ENCODE results near the gene UBE2I. TPM values are rescaled to one million over a fixed set of nuclear protein-coding genes. Genes with fewer than 3 reads are reported as not detected.

The UBE2I gene
- total RNA-seq, 1 experiment from 2014 or later, result 361 TPM

DNA sequence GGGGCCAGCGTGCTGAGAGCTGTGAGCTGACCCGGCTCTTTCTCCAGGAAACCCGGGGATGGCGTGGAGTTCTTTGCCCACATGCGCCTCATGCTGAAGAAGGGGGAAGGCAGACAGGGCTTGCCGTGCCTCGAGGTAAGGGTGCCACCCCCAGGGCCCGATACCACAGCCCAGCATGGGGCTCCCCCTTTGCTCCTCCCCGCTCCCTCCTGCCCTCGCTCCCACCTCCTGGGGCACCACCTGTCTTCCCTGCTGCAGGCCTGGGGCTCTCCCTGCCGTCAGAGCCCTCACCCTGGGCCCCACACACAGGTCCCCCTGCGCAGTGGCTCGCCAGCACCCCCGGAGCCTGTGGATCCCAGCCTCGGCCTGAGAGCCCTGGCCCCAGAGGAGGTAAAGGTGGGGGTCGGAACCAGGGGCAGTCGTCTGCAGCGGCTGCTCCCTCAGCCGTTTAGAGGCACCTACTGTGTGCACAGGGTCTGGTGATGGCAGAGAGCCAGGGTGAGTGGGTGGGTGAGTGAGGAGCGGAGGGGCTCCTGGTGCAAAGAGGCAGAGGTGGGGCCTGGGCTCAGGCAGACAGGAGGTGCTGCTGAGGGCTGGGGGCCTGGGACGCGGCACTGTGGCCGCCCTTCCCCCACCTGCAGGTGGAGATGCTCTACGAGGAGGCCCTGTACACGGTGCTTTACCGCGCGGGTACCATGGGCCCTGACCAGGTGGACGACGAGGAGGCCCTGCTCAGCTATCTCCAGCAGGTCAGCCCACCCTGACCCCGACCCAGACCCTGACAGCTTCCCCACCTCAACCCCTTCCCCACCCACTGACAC is 29.6 kb downstream of the UBE2I start:
- intact Hi-C loops (cut with micrococcal nuclease; ENCODE audit: unreplicated experiment), result no loop called here
- H3K4me3 ChIP-seq (ENCODE audit: low read depth, low read length, poor library complexity, severe bottlenecking), result no peak overlapping the region
- BruUV-seq (replicated peaks), result no TSS peak
- ChIA-PET POLR2A (ENCODE audit: low non-redundant PET) (no interaction called here), CTCF (no interaction called here)
- no peak overlapping the region for H3K27ac ChIP-seq (ENCODE audit: low read depth, low read length, poor library complexity, severe bottlenecking)
- H3K36me3 ChIP-seq (ENCODE audit: insufficient read depth, low read length, poor library complexity, severe bottlenecking), result no peaks in the 10 kb centered on the region
- peaks cover 17% of the 10 kb centered on the region for H3K4me1 ChIP-seq (ENCODE audit: insufficient read depth, low read length, poor library complexity, severe bottlenecking)
- DNase-seq (ENCODE audit: low spot score), result no peak
- TF ChIP-seq EZH2 (IDR thresholded peaks at IDR 0.05; ENCODE audit: borderline replicate concordance, low read depth, low read length, poor library complexity, severe bottlenecking) (no peak), CTCF (conservative IDR thresholded peaks at IDR 0.05; ENCODE audit: low read depth, low read length) (no peak)
- H3K9me3 ChIP-seq (ENCODE audit: low read depth, low read length, poor library complexity, severe bottlenecking), result no peaks in the 10 kb centered on the region
- peaks cover 27% of the 10 kb centered on the region for H3K27me3 ChIP-seq (replicated peaks; ENCODE audit: insufficient read depth, low read depth, low read length, poor library complexity)

DNA sequence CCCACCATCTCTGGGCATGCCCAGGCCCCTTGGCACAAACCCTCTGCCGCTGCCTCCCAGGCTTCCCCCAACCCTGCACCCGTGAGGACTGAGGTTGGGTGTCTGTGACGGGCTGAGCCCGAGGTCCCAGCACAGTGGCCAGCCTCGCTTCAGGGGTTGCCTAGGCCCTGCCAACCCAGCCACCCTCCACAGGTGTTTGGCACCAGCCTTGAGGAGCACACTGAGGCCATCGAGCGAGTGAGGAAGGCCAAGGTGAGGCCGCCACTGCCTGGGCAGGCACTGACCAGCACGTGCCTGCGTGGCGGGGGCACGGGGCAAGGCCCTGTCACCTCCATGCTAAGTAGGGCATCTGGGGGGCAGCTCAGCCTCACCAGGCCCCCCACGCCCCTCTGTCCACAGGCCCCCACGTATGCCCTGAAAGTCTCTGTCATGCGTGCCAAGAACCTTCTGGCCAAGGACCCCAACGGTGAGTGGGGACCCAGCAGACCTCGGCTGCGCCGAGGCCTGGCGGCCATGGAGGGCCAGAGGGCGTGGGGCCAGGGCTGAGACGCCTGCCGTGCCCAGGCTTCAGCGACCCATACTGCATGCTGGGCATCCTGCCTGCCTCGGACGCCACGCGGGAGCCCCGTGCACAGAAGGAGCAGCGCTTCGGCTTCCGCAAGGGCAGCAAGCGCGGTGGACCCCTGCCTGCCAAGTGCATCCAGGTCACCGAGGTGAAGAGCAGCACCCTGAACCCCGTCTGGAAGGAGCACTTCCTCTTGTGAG is 31.5 kb downstream of the UBE2I start:
- peaks cover 9% of the 10 kb centered on the region for H3K27me3 ChIP-seq (replicated peaks; ENCODE audit: insufficient read depth, low read depth, low read length, poor library complexity)
- no peaks in the 10 kb centered on the region for H3K9me3 ChIP-seq (ENCODE audit: low read depth, low read length, poor library complexity, severe bottlenecking)
- H3K36me3 ChIP-seq (ENCODE audit: insufficient read depth, low read length, poor library complexity, severe bottlenecking), result no peaks in the 10 kb centered on the region
- no peak overlapping the region for H3K4me3 ChIP-seq (ENCODE audit: low read depth, low read length, poor library complexity, severe bottlenecking)
- H3K4me1 ChIP-seq (ENCODE audit: insufficient read depth, low read length, poor library complexity, severe bottlenecking), result peaks cover 11% of the 10 kb centered on the region
- no TSS peak for BruUV-seq (replicated peaks)
- ChIA-PET POLR2A (ENCODE audit: low non-redundant PET) (no interaction called here), CTCF (no interaction called here)
- TF ChIP-seq CTCF (conservative IDR thresholded peaks at IDR 0.05; ENCODE audit: low read depth, low read length), result no peak
- TF ChIP-seq EZH2 (IDR thresholded peaks at IDR 0.05; ENCODE audit: borderline replicate concordance, low read depth, low read length, poor library complexity, severe bottlenecking), result no peak
- no peak for DNase-seq (ENCODE audit: low spot score)
- H3K27ac ChIP-seq (ENCODE audit: low read depth, low read length, poor library complexity, severe bottlenecking), result no peak overlapping the region
- intact Hi-C loops (cut with micrococcal nuclease; ENCODE audit: unreplicated experiment), result no loop called here

GRCh38 chr16:1341495-1342420 is 32.3 kb downstream of the UBE2I start:
- Histone ChIP-seq H3K4me3 (ENCODE audit: low read depth, low read length, poor library complexity, severe bottlenecking) (no peak overlapping the region), H3K27ac (ENCODE audit: low read depth, low read length, poor library complexity, severe bottlenecking) (no peak overlapping the region), H3K36me3 (ENCODE audit: insufficient read depth, low read length, poor library complexity, severe bottlenecking) (no peaks in the 10 kb centered on the region), H3K9me3 (ENCODE audit: low read depth, low read length, poor library complexity, severe bottlenecking) (no peaks in the 10 kb centered on the region), H3K27me3 (replicated peaks; ENCODE audit: insufficient read depth, low read depth, low read length, poor library complexity) (peaks cover under 1% of the 10 kb centered on the region), H3K4me1 (ENCODE audit: insufficient read depth, low read length, poor library complexity, severe bottlenecking) (peaks cover 7% of the 10 kb centered on the region)
- no TSS peak for BruUV-seq (replicated peaks)
- TF ChIP-seq EZH2 (IDR thresholded peaks at IDR 0.05; ENCODE audit: borderline replicate concordance, low read depth, low read length, poor library complexity, severe bottlenecking) (no peak), CTCF (conservative IDR thresholded peaks at IDR 0.05; ENCODE audit: low read depth, low read length) (no peak)
- ChIA-PET POLR2A (ENCODE audit: low non-redundant PET) (no interaction called here), CTCF (no interaction called here)
- intact Hi-C loops (cut with micrococcal nuclease; ENCODE audit: unreplicated experiment), result no loop called here
- no peak for DNase-seq (ENCODE audit: low spot score)

All from A673 (cell line).